Activated CD8-positive, alpha-beta memory T cell treated with anti-CD3 and anti-CD28 coated beads, Interleukin-2, amount 50 U/mL, for 1 hour (primary cell): ENCODE results near the gene RPL19.

Experiments used
- DNase-seq: peaks from one replicate; pipeline ENCODE4 v3.0.0-alpha.2; 2020; ENCODE audit errors: extremely low read depth

RPL19 gene

GRCh38 chr17:39173080-39173479 is 27.0 kb upstream of the RPL19 start:
- DNase-seq = no peak

- no peak for DNase-seq
Measured at GRCh38 chr17:39173526-39174274, 26.4 kb upstream of the RPL19 start.

GRCh38 chr17:39174920-39175694 is 25.0 kb upstream of the RPL19 start:
- peak; percentile 53 for DNase-seq

GRCh38 chr17:39175695-39176093 is 24.4 kb upstream of the RPL19 start:
- DNase-seq = no peak

GRCh38 chr17:39177256-39177655 is 22.8 kb upstream of the RPL19 start:
- no peak for DNase-seq

GRCh38 chr17:39178536-39178935 is 21.5 kb upstream of the RPL19 start:
- no peak for DNase-seq

GRCh38 chr17:39181303-39181702 is 18.8 kb upstream of the RPL19 start:
- no peak for DNase-seq

- no peak for DNase-seq
Measured at GRCh38 chr17:39183045-39183444, 17.0 kb upstream of the RPL19 start.

GRCh38 chr17:39183720-39184119 is 16.4 kb upstream of the RPL19 start:
- DNase-seq = no peak

- DNase-seq = no peak
Measured at GRCh38 chr17:39186481-39187002, 13.5 kb upstream of the RPL19 start.

GRCh38 chr17:39187152-39187830 is 12.8 kb upstream of the RPL19 start:
- DNase-seq = no peak

- DNase-seq = no peak
Measured at GRCh38 chr17:39191750-39192510, 8.2 kb upstream of the RPL19 start.

- no peak for DNase-seq
Measured at GRCh38 chr17:39192901-39193300, 7.2 kb upstream of the RPL19 start.

GRCh38 chr17:39193346-39193745 is 6.7 kb upstream of the RPL19 start:
- no peak for DNase-seq

- DNase-seq = no peak
Measured at GRCh38 chr17:39194089-39194984, 5.7 kb upstream of the RPL19 start.

GRCh38 chr17:39194985-39195524 is 5.0 kb upstream of the RPL19 start:
- no peak for DNase-seq

GRCh38 chr17:39195568-39196160 is 4.4 kb upstream of the RPL19 start:
- no peak for DNase-seq

GRCh38 chr17:39196241-39196807 is 3.8 kb upstream of the RPL19 start:
- DNase-seq = no peak

GRCh38 chr17:39196808-39197291 is 3.2 kb upstream of the RPL19 start:
- no peak for DNase-seq
